NCI-H748 (cell line): Measurements from ENCODE around the gene PIEZO2.
A peak's percentile ranks its signal among the peaks of the same experiment; 100 is the strongest.
"Not testable (repeated sequence)": the region's sequence is repeated elsewhere in the genome, so short reads cannot be mapped to it uniquely, and the experiment has no call there.

Experiments
- DNase-seq: peaks from one replicate; lab custom pipeline; 2025; ENCODE audit not compliant: unreplicated experiment; lab: John Stamatoyannopoulos, UW

PIEZO2 gene

GRCh38 chr18:11149441-11150270 lies at the start of gene PIEZO2:
Gene PIEZO2 (minus strand): TSS chr18:11149569. CDS start chr18:11148588, 981 bp downstream.
- peak; percentile 20 for DNase-seq

GRCh38 chr18:11183637-11184036 lies 34.3 kb upstream of the PIEZO2 start:
- no peak for DNase-seq

GRCh38 chr18:11181629-11182028 lies 32.3 kb upstream of the PIEZO2 start:
- DNase-seq: not testable (repeated sequence)

GRCh38 chr18:11179959-11180519 lies 30.7 kb upstream of the PIEZO2 start:
- no peak for DNase-seq

GRCh38 chr18:11178951-11179549 lies 29.7 kb upstream of the PIEZO2 start:
- DNase-seq: no peak

GRCh38 chr18:11177382-11177781 lies 28.0 kb upstream of the PIEZO2 start:
- DNase-seq: no peak

GRCh38 chr18:11176481-11176881 lies 27.1 kb upstream of the PIEZO2 start:
- DNase-seq: no peak

- DNase-seq: no peak
Observed at GRCh38 chr18:11175266-11175979, 26.1 kb upstream of the PIEZO2 start.

- not testable (repeated sequence) for DNase-seq
Observed at GRCh38 chr18:11174179-11174578, 24.8 kb upstream of the PIEZO2 start.

- no peak for DNase-seq
Observed at GRCh38 chr18:11167778-11168177, 18.4 kb upstream of the PIEZO2 start.

GRCh38 chr18:11165952-11166351 lies 16.6 kb upstream of the PIEZO2 start:
- DNase-seq: no peak

- DNase-seq: no peak
Observed at GRCh38 chr18:11165138-11165537, 15.8 kb upstream of the PIEZO2 start.

- DNase-seq: no peak
Observed at GRCh38 chr18:11163665-11164064, 14.3 kb upstream of the PIEZO2 start.

- DNase-seq: no peak
Observed at GRCh38 chr18:11162889-11163288, 13.5 kb upstream of the PIEZO2 start.

GRCh38 chr18:11162462-11162861 lies 13.1 kb upstream of the PIEZO2 start:
- DNase-seq: no peak

- no peak for DNase-seq
Observed at GRCh38 chr18:11160313-11160712, 10.9 kb upstream of the PIEZO2 start.

- DNase-seq: no peak
Observed at GRCh38 chr18:11159844-11160243, 10.5 kb upstream of the PIEZO2 start.

- DNase-seq: no peak
Observed at GRCh38 chr18:11156978-11157377, 7.6 kb upstream of the PIEZO2 start.

- no peak for DNase-seq
Observed at GRCh38 chr18:11155034-11155759, 5.8 kb upstream of the PIEZO2 start.

- peak; percentile 48 for DNase-seq
Observed at GRCh38 chr18:11154368-11154989, 5.1 kb upstream of the PIEZO2 start.
